ENCODE data around the gene FJX1.

Gene FJX1

GRCh38 chr11:35617687-35618496, at the start of gene FJX1:
FJX1 (plus strand) TSS chr11:35618460; CDS start chr11:35618637, 177 bp downstream.
- H3K9me3 Mint-ChIP-seq = no peaks in the 10 kb centered on the region
- H3K27me3 Mint-ChIP-seq = peaks cover 38% of the 10 kb centered on the region
- peaks cover 10% of the 10 kb centered on the region for H3K4me1 Mint-ChIP-seq
- H3K27ac Mint-ChIP-seq = no peak within 1 kb of the TSS
- peak within 1 kb of the TSS; percentile 82 for H3K4me3 Mint-ChIP-seq
- H3K36me3 Mint-ChIP-seq = no peaks in the 10 kb centered on the region

- H3K27ac Mint-ChIP-seq = no peak overlapping the region
- H3K27me3 Mint-ChIP-seq = peaks cover 26% of the 10 kb centered on the region
- H3K9me3 Mint-ChIP-seq = peaks cover 19% of the 10 kb centered on the region
- no peaks in the 10 kb centered on the region for H3K36me3 Mint-ChIP-seq
- no peaks in the 10 kb centered on the region for H3K4me1 Mint-ChIP-seq
- no peak overlapping the region for H3K4me3 Mint-ChIP-seq
Measured at GRCh38 chr11:35571696-35572095, 46.6 kb upstream of the FJX1 start.

- Mint-ChIP-seq H3K27me3 (peaks cover 29% of the 10 kb centered on the region), H3K4me1 (no peaks in the 10 kb centered on the region), H3K4me3 (no peak overlapping the region), H3K9me3 (no peaks in the 10 kb centered on the region), H3K36me3 (no peaks in the 10 kb centered on the region), H3K27ac (no peak overlapping the region)
Measured at GRCh38 chr11:35579557-35580396, 38.5 kb upstream of the FJX1 start.

- no peak overlapping the region for H3K27ac Mint-ChIP-seq
- no peaks in the 10 kb centered on the region for H3K4me1 Mint-ChIP-seq
- no peaks in the 10 kb centered on the region for H3K36me3 Mint-ChIP-seq
- H3K4me3 Mint-ChIP-seq = no peak overlapping the region
- H3K9me3 Mint-ChIP-seq = no peaks in the 10 kb centered on the region
- H3K27me3 Mint-ChIP-seq = peaks cover 29% of the 10 kb centered on the region
Measured at GRCh38 chr11:35580397-35580781, 37.9 kb upstream of the FJX1 start.

GRCh38 chr11:35582033-35582432, 36.2 kb upstream of the FJX1 start:
- no peak overlapping the region for H3K4me3 Mint-ChIP-seq
- H3K9me3 Mint-ChIP-seq = no peaks in the 10 kb centered on the region
- H3K4me1 Mint-ChIP-seq = no peaks in the 10 kb centered on the region
- no peak overlapping the region for H3K27ac Mint-ChIP-seq
- H3K27me3 Mint-ChIP-seq = peaks cover 22% of the 10 kb centered on the region
- H3K36me3 Mint-ChIP-seq = no peaks in the 10 kb centered on the region

- H3K4me3 Mint-ChIP-seq = no peak overlapping the region
- H3K36me3 Mint-ChIP-seq = no peaks in the 10 kb centered on the region
- H3K27me3 Mint-ChIP-seq = peaks cover 24% of the 10 kb centered on the region
- H3K9me3 Mint-ChIP-seq = no peaks in the 10 kb centered on the region
- no peak overlapping the region for H3K27ac Mint-ChIP-seq
- H3K4me1 Mint-ChIP-seq = no peaks in the 10 kb centered on the region
Measured at GRCh38 chr11:35583126-35583525, 35.1 kb upstream of the FJX1 start.

GRCh38 chr11:35583843-35584242, 34.4 kb upstream of the FJX1 start:
- Mint-ChIP-seq H3K9me3 (no peaks in the 10 kb centered on the region), H3K4me3 (no peak overlapping the region), H3K36me3 (no peaks in the 10 kb centered on the region), H3K27me3 (peaks cover 23% of the 10 kb centered on the region), H3K4me1 (no peaks in the 10 kb centered on the region), H3K27ac (no peak overlapping the region)

GRCh38 chr11:35584321-35584720, 33.9 kb upstream of the FJX1 start:
- Mint-ChIP-seq H3K27ac (no peak overlapping the region), H3K4me1 (no peaks in the 10 kb centered on the region), H3K27me3 (peaks cover 25% of the 10 kb centered on the region), H3K4me3 (no peak overlapping the region), H3K9me3 (no peaks in the 10 kb centered on the region), H3K36me3 (no peaks in the 10 kb centered on the region)

GRCh38 chr11:35585416-35585815, 32.8 kb upstream of the FJX1 start:
- Mint-ChIP-seq H3K27ac (no peak overlapping the region), H3K4me1 (no peaks in the 10 kb centered on the region), H3K4me3 (no peak overlapping the region), H3K36me3 (no peaks in the 10 kb centered on the region), H3K9me3 (no peaks in the 10 kb centered on the region), H3K27me3 (peaks cover 25% of the 10 kb centered on the region)

- no peak overlapping the region for H3K27ac Mint-ChIP-seq
- H3K4me1 Mint-ChIP-seq = no peaks in the 10 kb centered on the region
- H3K27me3 Mint-ChIP-seq = peaks cover 20% of the 10 kb centered on the region
- no peaks in the 10 kb centered on the region for H3K36me3 Mint-ChIP-seq
- H3K4me3 Mint-ChIP-seq = no peak overlapping the region
- no peaks in the 10 kb centered on the region for H3K9me3 Mint-ChIP-seq
Measured at GRCh38 chr11:35586222-35586621, 32.0 kb upstream of the FJX1 start.

GRCh38 chr11:35587972-35588371, 30.3 kb upstream of the FJX1 start:
- H3K9me3 Mint-ChIP-seq = no peaks in the 10 kb centered on the region
- no peaks in the 10 kb centered on the region for H3K4me1 Mint-ChIP-seq
- no peak overlapping the region for H3K27ac Mint-ChIP-seq
- no peaks in the 10 kb centered on the region for H3K36me3 Mint-ChIP-seq
- peaks cover 13% of the 10 kb centered on the region for H3K27me3 Mint-ChIP-seq
- H3K4me3 Mint-ChIP-seq = no peak overlapping the region

- Mint-ChIP-seq H3K27ac (no peak overlapping the region), H3K27me3 (peaks cover 12% of the 10 kb centered on the region), H3K4me3 (no peak overlapping the region), H3K9me3 (no peaks in the 10 kb centered on the region), H3K36me3 (no peaks in the 10 kb centered on the region), H3K4me1 (no peaks in the 10 kb centered on the region)
Measured at GRCh38 chr11:35588627-35589026, 29.6 kb upstream of the FJX1 start.

GRCh38 chr11:35589281-35589680, 29.0 kb upstream of the FJX1 start:
- H3K27me3 Mint-ChIP-seq = peaks cover 10% of the 10 kb centered on the region
- no peak overlapping the region for H3K27ac Mint-ChIP-seq
- H3K4me1 Mint-ChIP-seq = no peaks in the 10 kb centered on the region
- H3K9me3 Mint-ChIP-seq = no peaks in the 10 kb centered on the region
- H3K36me3 Mint-ChIP-seq = no peaks in the 10 kb centered on the region
- H3K4me3 Mint-ChIP-seq = no peak overlapping the region

GRCh38 chr11:35590412-35590811, 27.8 kb upstream of the FJX1 start:
- Mint-ChIP-seq H3K4me1 (no peaks in the 10 kb centered on the region), H3K27ac (no peak overlapping the region), H3K9me3 (no peaks in the 10 kb centered on the region), H3K27me3 (peaks cover 13% of the 10 kb centered on the region), H3K4me3 (no peak overlapping the region), H3K36me3 (no peaks in the 10 kb centered on the region)

- Mint-ChIP-seq H3K36me3 (no peaks in the 10 kb centered on the region), H3K27me3 (peaks cover 19% of the 10 kb centered on the region), H3K4me1 (no peaks in the 10 kb centered on the region), H3K4me3 (no peak overlapping the region), H3K9me3 (no peaks in the 10 kb centered on the region), H3K27ac (no peak overlapping the region)
Measured at GRCh38 chr11:35593143-35593542, 25.1 kb upstream of the FJX1 start.

GRCh38 chr11:35594680-35595079, 23.6 kb upstream of the FJX1 start:
- no peak overlapping the region for H3K27ac Mint-ChIP-seq
- peaks cover 19% of the 10 kb centered on the region for H3K27me3 Mint-ChIP-seq
- H3K4me3 Mint-ChIP-seq = no peak overlapping the region
- H3K9me3 Mint-ChIP-seq = no peaks in the 10 kb centered on the region
- no peaks in the 10 kb centered on the region for H3K36me3 Mint-ChIP-seq
- no peaks in the 10 kb centered on the region for H3K4me1 Mint-ChIP-seq

Data from activated naive CD4-positive, alpha-beta T cell treated with anti-CD3 and anti-CD28 coated beads, Interleukin-2, amount 50 U/mL, for 24 hours (primary cell).